H1 (cell line): ENCODE results near the gene TMEM151B. TPM values are rescaled to one million over a fixed set of nuclear protein-coding genes. Genes with fewer than 3 reads are reported as not detected.

Source experiments
- CTCF ChIA-PET: fragments of 300-600 bp; sonication (Branson Sonifier 250); formaldehyde crosslinking; loops from one replicate; lab custom pipeline; 2021; ENCODE audit not compliant: partially characterized antibody; lab: Charles Lee
- POLR2A ChIA-PET: fragments of 300-600 bp; sonication (Branson Sonifier 250); formaldehyde crosslinking; loops from one replicate; lab custom pipeline; 2021; ENCODE audit warnings: inconsistent platforms; ENCODE audit not compliant: partially characterized antibody; lab: Charles Lee
- DNase-seq, 2 experiments: peaks; one replicate each; pipeline versions ENCODE4 v3.0.0 to v3.0.0-alpha.2; 2010 to 2022; ENCODE audit warnings: low spot score in 2 of 2, low read depth in 1 of 2, mixed read lengths in 1 of 2
- FAIRE-seq: peaks from 2 replicates; lab custom pipeline; 2011; peaks lifted over from hg19 to GRCh38; lab: Jason Lieb, UNC
- H2AFZ ChIP-seq: 2 replicates; pipeline ENCODE4 v1.8.1; 2012; ENCODE audit warnings: low read length, inconsistent platforms
- H2AK5ac ChIP-seq: 2 replicates; pipeline ENCODE4 v1.6.1; 2013; ENCODE audit warnings: low read depth, low read length
- H2BK120ac ChIP-seq: replicated peaks from 2 replicates; pipeline ENCODE3; 2013; ENCODE audit warnings: low read depth, low read length, inconsistent platforms
- H2BK12ac ChIP-seq: 2 replicates; pipeline ENCODE4 v1.6.1; 2013; ENCODE audit warnings: low read depth, low read length
- H2BK15ac ChIP-seq: 2 replicates; pipeline ENCODE4 v1.6.1; 2013; ENCODE audit warnings: low read length
- H2BK20ac ChIP-seq: 2 replicates; pipeline ENCODE4 v1.6.1; 2013; ENCODE audit warnings: low read length
- H2BK5ac ChIP-seq: 2 replicates; pipeline ENCODE4 v1.6.1; 2013; ENCODE audit warnings: low read depth, low read length
- H3K14ac ChIP-seq: 2 replicates; pipeline ENCODE4 v1.6.1; 2013; ENCODE audit warnings: inconsistent platforms; ENCODE audit not compliant: insufficient read length
- H3K18ac ChIP-seq: 2 replicates; pipeline ENCODE4 v1.6.1; 2013; ENCODE audit warnings: low read length; ENCODE audit errors: extremely low read depth
- H3K23ac ChIP-seq: 2 replicates; pipeline ENCODE4 v1.6.1; 2013; ENCODE audit warnings: inconsistent platforms; ENCODE audit not compliant: insufficient read length
- H3K23me2 ChIP-seq: 2 replicates; pipeline ENCODE4 v1.6.1; 2013; ENCODE audit warnings: low read depth, low read length
- H3K27ac ChIP-seq: 2 replicates; pipeline ENCODE4 v1.6.1; 2011; ENCODE audit warnings: low read depth, low read length, inconsistent platforms
- H3K27me3 ChIP-seq, 4 experiments: replicated peaks in 1 of 4; 1 replicate in 1 of 4; 2 replicates in 3 of 4; pipeline versions ENCODE4 v1.6.1 to v1.8.1; 2011 to 2013; ENCODE audit warnings: low read length in 3 of 4, mild to moderate bottlenecking in 3 of 4, inconsistent platforms in 2 of 4, mixed read lengths in 2 of 4, moderate library complexity in 1 of 4; ENCODE audit not compliant: control insufficient read depth in 3 of 4, insufficient read depth in 3 of 4; ENCODE audit errors: extremely low read depth in 1 of 4
- H3K36me3 ChIP-seq, 4 experiments: 2 replicates each; pipeline versions ENCODE4 v1.6.1 to v1.8.1; 2011 to 2013; ENCODE audit warnings: mild to moderate bottlenecking in 4 of 4, low read length in 3 of 4, moderate library complexity in 2 of 4, control low read depth in 1 of 4, inconsistent platforms in 1 of 4; ENCODE audit not compliant: insufficient read depth in 4 of 4, control insufficient read depth in 2 of 4
- H3K4ac ChIP-seq: replicated peaks from 2 replicates; pipeline ENCODE3; 2013; ENCODE audit warnings: low read length, low read depth, mixed read lengths, inconsistent platforms; ENCODE audit not compliant: insufficient read length
- H3K4me1 ChIP-seq, 4 experiments: replicated peaks in 1 of 4; 1 replicate in 1 of 4; 2 replicates in 3 of 4; pipeline versions ENCODE4 v1.6.1 to v1.8.1; 2011 to 2013; ENCODE audit warnings: low read length in 3 of 4, inconsistent platforms in 2 of 4, mixed read lengths in 1 of 4; ENCODE audit not compliant: insufficient read depth in 4 of 4, control insufficient read depth in 3 of 4
- H3K4me2 ChIP-seq, 2 experiments: 2 replicates each; pipeline versions ENCODE4 v1.6.1 to v1.8.1; 2011 to 2013; ENCODE audit warnings: low read depth in 2 of 2, low read length in 2 of 2, control low read depth in 1 of 2, inconsistent platforms in 1 of 2, mild to moderate bottlenecking in 1 of 2; ENCODE audit not compliant: insufficient read depth in 1 of 2
- H3K4me3 ChIP-seq, 4 experiments: fragments of 200-600, 300-600 bp in 1 of 4; sonication (generic), shearing (Covaris generic), sonication (Bioruptor Twin) in 1 of 4; 2 replicates each; pipeline versions ENCODE4 v1.5.1 to v1.8.1; 2011 to 2016; ENCODE audit warnings: low read length in 4 of 4, low read depth in 3 of 4, control low read depth in 2 of 4, inconsistent platforms in 2 of 4, mild to moderate bottlenecking in 2 of 4, mixed read lengths in 1 of 4, moderate library complexity in 1 of 4; ENCODE audit not compliant: insufficient read depth in 2 of 4; ENCODE audit errors: extremely low read depth in 1 of 4
- H3K56ac ChIP-seq: replicated peaks from 2 replicates; pipeline ENCODE3; 2013; ENCODE audit warnings: low read depth, mild to moderate bottlenecking, mixed read lengths, low read length, inconsistent platforms; ENCODE audit not compliant: insufficient read length
- H3K79me1 ChIP-seq: 2 replicates; pipeline ENCODE4 v1.6.1; 2013; ENCODE audit warnings: low read depth, low read length, control low read depth
- H3K79me2 ChIP-seq, 2 experiments: 2 replicates each; pipeline versions ENCODE4 v1.6.1 to v1.8.1; 2012 to 2013; ENCODE audit warnings: low read length in 2 of 2, mild to moderate bottlenecking in 2 of 2, inconsistent platforms in 1 of 2; ENCODE audit not compliant: insufficient read depth in 2 of 2, control insufficient read depth in 1 of 2
- H3K9ac ChIP-seq, 4 experiments: replicated peaks in 1 of 4; 1 replicate in 1 of 4; 2 replicates in 3 of 4; pipeline versions ENCODE4 v1.6.1 to v1.8.1; 2011 to 2013; ENCODE audit warnings: low read depth in 3 of 4, low read length in 3 of 4, control low read depth in 2 of 4, mild to moderate bottlenecking in 2 of 4, moderate library complexity in 2 of 4, inconsistent platforms in 1 of 4; ENCODE audit errors: extremely low read depth in 1 of 4
- H3K9me3 ChIP-seq, 2 experiments: 2 replicates each; pipeline versions ENCODE4 v1.6.1 to v1.8.1; 2012 to 2013; ENCODE audit warnings: mild to moderate bottlenecking in 2 of 2, moderate library complexity in 2 of 2, control low read depth in 1 of 2, inconsistent platforms in 1 of 2, low read depth in 1 of 2, low read length in 1 of 2, mixed read lengths in 1 of 2; ENCODE audit not compliant: insufficient read depth in 2 of 2
- H4K20me1 ChIP-seq, 2 experiments: replicated peaks in 1 of 2; 2 replicates each; pipeline versions ENCODE3 to v1.8.1; 2011 to 2013; ENCODE audit warnings: inconsistent platforms in 2 of 2, low read length in 2 of 2, mild to moderate bottlenecking in 1 of 2; ENCODE audit not compliant: insufficient read depth in 2 of 2, control insufficient read depth in 1 of 2
- H4K5ac ChIP-seq: 2 replicates; pipeline ENCODE4 v1.6.1; 2013; ENCODE audit warnings: low read length, low read depth, mixed read lengths, inconsistent platforms; ENCODE audit not compliant: insufficient read length
- H4K8ac ChIP-seq: 2 replicates; pipeline ENCODE4 v1.8.0; 2013; ENCODE audit warnings: mild to moderate bottlenecking, moderate library complexity, low read length, inconsistent platforms; ENCODE audit not compliant: insufficient read depth; ENCODE audit errors: extremely low read depth
- H4K91ac ChIP-seq: replicated peaks from 2 replicates; pipeline ENCODE3; 2013; ENCODE audit warnings: low read length, mixed read lengths, inconsistent platforms; ENCODE audit not compliant: insufficient read length
- BCL11A ChIP-seq, 2 experiments: IDR thresholded peaks; one replicate each; pipeline ENCODE4 v1.6.1; 2011; ENCODE audit warnings: low read depth in 2 of 2, low read length in 2 of 2, mild to moderate bottlenecking in 2 of 2
- E2F6 ChIP-seq: IDR thresholded peaks from 2 replicates; pipeline ENCODE4 v1.6.1; 2012; ENCODE audit warnings: inconsistent platforms
- HDAC6 ChIP-seq: IDR thresholded peaks from one replicate; pipeline ENCODE4 v1.7.1; 2012; ENCODE audit warnings: low read depth, mild to moderate bottlenecking, inconsistent platforms, low read length, moderate library complexity
- NRF1 ChIP-seq: IDR thresholded peaks from 2 replicates; pipeline ENCODE4 v1.6.1; 2011; ENCODE audit warnings: mild to moderate bottlenecking, low read depth, low read length, improper control_type of control experiment
- PHF8 ChIP-seq: fragments of 200-600 bp; sonication (generic); conservative IDR thresholded peaks from 2 replicates; pipeline ENCODE4 v1.7.1; 2012; ENCODE audit warnings: low read depth, mild to moderate bottlenecking, inconsistent platforms, low read length, moderate library complexity
- RBBP5 ChIP-seq: IDR thresholded peaks from 2 replicates; pipeline ENCODE4 v1.7.1; 2012; ENCODE audit warnings: low read depth, mild to moderate bottlenecking, inconsistent platforms, low read length, moderate library complexity, borderline replicate concordance
- WGBS, 2 experiments: shearing (Covaris generic) in 1 of 2; methylation state at CpG; one replicate each; pipeline versions ENCODE4 v1.1.6 to v1.1.7; 2013 to 2015; ENCODE audit warnings: low lambda C conversion rate in 2 of 2, mixed read lengths in 2 of 2, inconsistent platforms in 1 of 2, low coverage in 1 of 2, missing lambda C conversion rate in 1 of 2; ENCODE audit not compliant: insufficient replicate concordance in 2 of 2, insufficient coverage in 1 of 2, insufficient read length in 1 of 2; ENCODE audit errors: extremely low coverage in 1 of 2, missing lambda C conversion rate in 1 of 2; 5-methylcytosine and 5-hydroxymethylcytosine counted together
- polyA plus RNA-seq, 7 experiments: library from polyadenylated mRNA; depleted of rRNA in 3 of 7; stranded (reverse) in 5 of 7; unstranded in 2 of 7; fragments of >200 nt in 5 of 7; fragments of 200-250 nt in 2 of 7; gene quantifications; 1 replicate in 5 of 7; 2 replicates in 1 of 7; 4 replicates in 1 of 7; pipeline versions ENCODE4 v1.2.1 to v1.2.3, GENCODE V29; 2011 to 2013; ENCODE audit warnings: missing spikeins in 2 of 7, mixed read lengths in 2 of 7
- total RNA-seq: library from RNA; stranded (reverse); fragmentation: NEBNext Ultra II Directional; extraction: Animal tissue kit (Norgen Biotek cat#: 25700); gene quantifications from 2 replicates; pipeline ENCODE4 v1.2.1, GENCODE V29; 2021

The TMEM151B gene
- total and polyA plus RNA-seq, 2 of the 8 experiments (the other 6 are each of a cell fraction or from before 2014, with no cell fraction given), result 8.0 to 15.5 TPM

GRCh38 chr6:44301106-44301505 is 30.9 kb downstream of the TMEM151B start:
- H3K4me2 ChIP-seq, result no peak overlapping the region
- H2AK5ac ChIP-seq, result no peak overlapping the region
- no peak overlapping the region for H2BK5ac ChIP-seq
- H4K20me1 ChIP-seq, result peaks cover 2 to 3% of the 10 kb centered on the region in 2 experiments
- peaks cover 0 to 12% (median 6%) of the 10 kb centered on the region in 4 experiments; a peak in 6 of 7 replicates for H3K27me3 ChIP-seq
- POLR2A ChIA-PET, result interaction anchor here (1.0 to 10.4 kb wide), 11 partner anchors 6 to 53 kb away, joined by 3 to 102 read pairs (median 5); partner anchors contain the start of genes AARS2, SLC35B2 and TMEM151B
- no peak overlapping the region for H4K91ac ChIP-seq
- DNase-seq, result no peak
- peaks cover 0 to 9% (median 4%) of the 10 kb centered on the region in 4 experiments; a peak in 4 of 7 replicates for H3K4me1 ChIP-seq
- no peak overlapping the region for H3K27ac ChIP-seq
- H2BK20ac ChIP-seq, result no peak overlapping the region
- no peak overlapping the region for H3K14ac ChIP-seq
- no peak overlapping the region for H3K23ac ChIP-seq
- no peak for TF ChIP-seq RBBP5
- TF ChIP-seq HDAC6, result no peak
- no peak for TF ChIP-seq BCL11A (IDR thresholded peaks at IDR 0.05; ENCODE audit: low read depth in 2 of 2, low read length in 2 of 2)
- no peak for TF ChIP-seq NRF1
- no peak for TF ChIP-seq PHF8
- TF ChIP-seq E2F6, result no peak
- FAIRE-seq, result no peak
- peaks cover 19 to 52% (median 37%) of the 10 kb centered on the region in 4 experiments for H3K36me3 ChIP-seq
- CTCF ChIA-PET, result interaction anchor here (0.7 to 13.9 kb wide), 8 partner anchors 9 to 59 kb away, joined by 4 to 330 read pairs (median 8); partner anchors contain the start of genes AARS2, NFKBIE and TMEM151B
- no peak overlapping the region for H2BK12ac ChIP-seq
- H2BK15ac ChIP-seq, result no peak overlapping the region
- no peak overlapping the region for H4K8ac ChIP-seq
- no peaks in the 10 kb centered on the region for H3K79me2 ChIP-seq
- no peak overlapping the region for H3K4me3 ChIP-seq
- peaks cover 14% of the 10 kb centered on the region for H3K23me2 ChIP-seq
- no peak overlapping the region for H3K9ac ChIP-seq
- H4K5ac ChIP-seq, result no peak overlapping the region
- H3K4ac ChIP-seq, result no peak overlapping the region
- 89% methylated on average over 7 of the region's 8 CpGs; no CpG with 5 or more reads in 1 of the 2 experiments for WGBS, 2 experiments
- no peak overlapping the region for H2AFZ ChIP-seq
- H3K9me3 ChIP-seq, result no peaks in the 10 kb centered on the region
- no peak overlapping the region for H3K18ac ChIP-seq
- H2BK120ac ChIP-seq, result no peak overlapping the region
- no peaks in the 10 kb centered on the region for H3K79me1 ChIP-seq
- no peak overlapping the region for H3K56ac ChIP-seq
